HUES64 (cell line): Measurements from ENCODE around the gene MFN2.
"Not testable (repeated sequence)": the region's sequence is repeated elsewhere in the genome, so short reads cannot be mapped to it uniquely, and the experiment has no call there.

Experiments
- H3K27ac ChIP-seq: 2 replicates; pipeline ENCODE4 v1.7.0; 2013; ENCODE audit warnings: low read depth, low read length, inconsistent platforms
- H3K27me3 ChIP-seq: 2 replicates; pipeline ENCODE4 v1.6.1; 2013; ENCODE audit warnings: mild to moderate bottlenecking, low read length; ENCODE audit not compliant: insufficient read depth
- H3K36me3 ChIP-seq: 2 replicates; pipeline ENCODE4 v1.6.1; 2013; ENCODE audit warnings: mild to moderate bottlenecking, low read length; ENCODE audit not compliant: insufficient read depth
- H3K4me1 ChIP-seq: 2 replicates; pipeline ENCODE4 v1.6.1; 2013; ENCODE audit warnings: mild to moderate bottlenecking, low read length, moderate library complexity; ENCODE audit not compliant: insufficient read depth
- H3K4me3 ChIP-seq: 2 replicates; pipeline ENCODE4 v1.5.1; 2013; ENCODE audit warnings: mild to moderate bottlenecking, low read length, moderate library complexity
- H3K9ac ChIP-seq: 2 replicates; pipeline ENCODE4 v1.6.1; 2013; ENCODE audit warnings: mild to moderate bottlenecking, low read depth, low read length
- H3K9me3 ChIP-seq: 2 replicates; pipeline ENCODE4 v1.6.1; 2013; ENCODE audit warnings: low read depth, low read length; ENCODE audit not compliant: insufficient read depth
- WGBS: fragments of 150-250, 120-280 bp; methylation state at CpG from one replicate; pipeline ENCODE4 v1.1.7; 2013; ENCODE audit warnings: missing lambda C conversion rate; 5-methylcytosine and 5-hydroxymethylcytosine counted together

Gene MFN2

GRCh38 chr1:12001249-12001917 is 21.1 kb downstream of the MFN2 start:
- Histone ChIP-seq H3K4me1 (no peaks in the 10 kb centered on the region), H3K9me3 (no peaks in the 10 kb centered on the region), H3K27me3 (no peaks in the 10 kb centered on the region), H3K9ac (no peak overlapping the region), H3K27ac (peak overlapping the region; percentile 47; the same call in 1 of the 2 replicates), H3K36me3 (peaks cover 80% of the 10 kb centered on the region), H3K4me3 (no peak overlapping the region)
- 81% methylated on average over 14 of the region's 14 CpGs for WGBS

GRCh38 chr1:12001996-12002493 is 21.8 kb downstream of the MFN2 start:
- 96% methylated on average over 10 of the region's 10 CpGs for WGBS
- Histone ChIP-seq H3K27me3 (no peaks in the 10 kb centered on the region), H3K4me3 (no peak overlapping the region), H3K36me3 (peaks cover 82% of the 10 kb centered on the region), H3K27ac (no peak overlapping the region), H3K9me3 (no peaks in the 10 kb centered on the region), H3K9ac (no peak overlapping the region), H3K4me1 (no peaks in the 10 kb centered on the region)

GRCh38 chr1:12003762-12004161 is 23.5 kb downstream of the MFN2 start:
- Histone ChIP-seq H3K4me1 (no peaks in the 10 kb centered on the region), H3K27me3 (no peaks in the 10 kb centered on the region), H3K9ac (no peak overlapping the region), H3K36me3 (peaks cover 78% of the 10 kb centered on the region), H3K4me3 (no peak overlapping the region), H3K27ac (no peak overlapping the region), H3K9me3 (no peaks in the 10 kb centered on the region)
- 97% methylated on average over 12 of the region's 12 CpGs for WGBS

- Histone ChIP-seq H3K9me3 (no peaks in the 10 kb centered on the region), H3K27me3 (no peaks in the 10 kb centered on the region), H3K4me3 (no peak overlapping the region), H3K4me1 (no peaks in the 10 kb centered on the region), H3K27ac (no peak overlapping the region), H3K9ac (no peak overlapping the region), H3K36me3 (peaks cover 84% of the 10 kb centered on the region)
- 96% methylated on average over 9 of the region's 9 CpGs for WGBS
These were observed 25.4 kb downstream of the MFN2 start for GRCh38 chr1:12005488-12006166.

GRCh38 chr1:12006167-12006921 is 26.1 kb downstream of the MFN2 start:
- H3K27ac ChIP-seq, result no peak overlapping the region
- H3K9ac ChIP-seq, result no peak overlapping the region
- WGBS, result 95% methylated on average over 17 of the region's 17 CpGs
- H3K36me3 ChIP-seq, result peaks cover 87% of the 10 kb centered on the region
- no peaks in the 10 kb centered on the region for H3K9me3 ChIP-seq
- no peak overlapping the region for H3K4me3 ChIP-seq
- no peaks in the 10 kb centered on the region for H3K4me1 ChIP-seq
- H3K27me3 ChIP-seq, result no peaks in the 10 kb centered on the region

GRCh38 chr1:12007204-12007603 is 27.0 kb downstream of the MFN2 start:
- Histone ChIP-seq H3K36me3 (peaks cover 88% of the 10 kb centered on the region), H3K27me3 (no peaks in the 10 kb centered on the region), H3K4me1 (no peaks in the 10 kb centered on the region), H3K9me3 (no peaks in the 10 kb centered on the region), H3K27ac (no peak overlapping the region), H3K9ac (no peak overlapping the region), H3K4me3 (no peak overlapping the region)
- WGBS, result 94% methylated on average over 6 of the region's 6 CpGs

GRCh38 chr1:12008355-12008754 is 28.1 kb downstream of the MFN2 start:
- H3K9ac ChIP-seq, H3K4me1 ChIP-seq, H3K4me3 ChIP-seq, H3K9me3 ChIP-seq, H3K27ac ChIP-seq, H3K27me3 ChIP-seq: not testable (repeated sequence)
- H3K36me3 ChIP-seq, result peaks cover 89% of the 10 kb centered on the region
- WGBS, result 95% methylated on average over 29 of the region's 33 CpGs

GRCh38 chr1:12009318-12009947 is 29.2 kb downstream of the MFN2 start:
- H3K27me3 ChIP-seq, result no peaks in the 10 kb centered on the region
- H3K9me3 ChIP-seq, result no peaks in the 10 kb centered on the region
- H3K4me1 ChIP-seq, result no peaks in the 10 kb centered on the region
- H3K36me3 ChIP-seq, result peaks cover 79% of the 10 kb centered on the region
- no peak overlapping the region for H3K9ac ChIP-seq
- WGBS, result 95% methylated on average over 9 of the region's 9 CpGs
- no peak overlapping the region for H3K4me3 ChIP-seq
- no peak overlapping the region for H3K27ac ChIP-seq

GRCh38 chr1:12010746-12011570 is 30.7 kb downstream of the MFN2 start:
- Histone ChIP-seq H3K36me3 (peaks cover 64% of the 10 kb centered on the region), H3K9ac (no peak overlapping the region), H3K4me3 (no peak overlapping the region), H3K4me1 (no peaks in the 10 kb centered on the region), H3K27me3 (no peaks in the 10 kb centered on the region), H3K9me3 (no peaks in the 10 kb centered on the region), H3K27ac (no peak overlapping the region)
- 96% methylated on average over 16 of the region's 16 CpGs for WGBS

GRCh38 chr1:12011998-12012397 is 31.8 kb downstream of the MFN2 start:
- WGBS, result 91% methylated on average over 4 of the region's 4 CpGs

More at GRCh38 chr1:12011998-12012397, 31.8 kb downstream of the MFN2 start:
- Histone ChIP-seq H3K9me3 (no peaks in the 10 kb centered on the region), H3K27ac (no peak overlapping the region), H3K36me3 (peaks cover 54% of the 10 kb centered on the region), H3K27me3 (no peaks in the 10 kb centered on the region), H3K4me3 (no peak overlapping the region), H3K4me1 (no peaks in the 10 kb centered on the region), H3K9ac (no peak overlapping the region)
